Measurements from ENCODE around the gene CTDSPL. TPM values are rescaled to one million over a fixed set of nuclear protein-coding genes. Genes with fewer than 3 reads are reported as not detected.

Gene CTDSPL
- total RNA-seq, 1 donor = 33.6 TPM

- no peak for TF ChIP-seq CTCF (IDR thresholded peaks at IDR 0.05; ENCODE audit: insufficient read depth, low read length)
- no peak overlapping the region for H3K4me3 ChIP-seq (ENCODE audit: low read depth, low read length)
- DNase-seq (ENCODE audit: low read depth) = no peak
Observed at GRCh38 chr3:38008971-38009580, 147.4 kb downstream of the CTDSPL start.

- no peak for TF ChIP-seq CTCF (IDR thresholded peaks at IDR 0.05; ENCODE audit: insufficient read depth, low read length)
- no peak for DNase-seq (ENCODE audit: low read depth)
- no peak overlapping the region for H3K4me3 ChIP-seq (ENCODE audit: low read depth, low read length)
Observed at GRCh38 chr3:38009807-38010591, 148.3 kb downstream of the CTDSPL start.

GRCh38 chr3:38011111-38011510 is 149.4 kb downstream of the CTDSPL start:
- no peak for TF ChIP-seq CTCF (IDR thresholded peaks at IDR 0.05; ENCODE audit: insufficient read depth, low read length)
- DNase-seq (ENCODE audit: low read depth) = no peak
- H3K4me3 ChIP-seq (ENCODE audit: low read depth, low read length) = no peak overlapping the region

- no peak for TF ChIP-seq CTCF (IDR thresholded peaks at IDR 0.05; ENCODE audit: insufficient read depth, low read length)
- H3K4me3 ChIP-seq (ENCODE audit: low read depth, low read length) = no peak overlapping the region
- no peak for DNase-seq (ENCODE audit: low read depth)
Observed at GRCh38 chr3:38015485-38015884, 153.8 kb downstream of the CTDSPL start.

- H3K4me3 ChIP-seq (ENCODE audit: low read depth, low read length) = no peak overlapping the region
- TF ChIP-seq CTCF (IDR thresholded peaks at IDR 0.05; ENCODE audit: insufficient read depth, low read length) = no peak
- no peak for DNase-seq (ENCODE audit: low read depth)
Observed at GRCh38 chr3:38015984-38016383, 154.3 kb downstream of the CTDSPL start.

GRCh38 chr3:38016410-38016809 is 154.7 kb downstream of the CTDSPL start:
- TF ChIP-seq CTCF (IDR thresholded peaks at IDR 0.05; ENCODE audit: insufficient read depth, low read length) = no peak
- H3K4me3 ChIP-seq (ENCODE audit: low read depth, low read length) = no peak overlapping the region
- no peak for DNase-seq (ENCODE audit: low read depth)
